Smooth muscle cell (in vitro differentiated cells): ENCODE measurements around the gene ARFRP1. TPM values are rescaled to one million over a fixed set of nuclear protein-coding genes. Genes with fewer than 3 reads are reported as not detected.

Experiments used
- DNase-seq: peaks from one replicate; lab custom pipeline; 2025; ENCODE audit not compliant: unreplicated experiment; lab: John Stamatoyannopoulos, UW
- H2AFZ ChIP-seq: fragments of 200-600 bp; sonication (generic); 2 replicates; pipeline ENCODE4 v1.6.0; 2016; ENCODE audit warnings: antibody characterized with exemption, low read depth, mild to moderate bottlenecking
- H3F3A ChIP-seq: fragments of 200-600 bp; sonication (generic); 2 replicates; pipeline ENCODE4 v1.6.0; 2017; ENCODE audit warnings: antibody characterized with exemption, low read depth
- H3K27ac ChIP-seq: fragments of 200-600 bp; sonication (generic); 2 replicates; pipeline ENCODE4 v1.5.1; 2016; ENCODE audit warnings: low read depth, mild to moderate bottlenecking
- H3K27me3 ChIP-seq: fragments of 200-600 bp; sonication (generic); 2 replicates; pipeline ENCODE4 v1.6.1; 2016; ENCODE audit warnings: low read depth, mild to moderate bottlenecking
- H3K36me3 ChIP-seq: fragments of 200-600 bp; sonication (generic); 2 replicates; pipeline ENCODE4 v1.5.1; 2016; ENCODE audit warnings: low read depth
- H3K4me1 ChIP-seq: fragments of 200-600 bp; sonication (generic); 2 replicates; pipeline ENCODE4 v1.5.1; 2016; ENCODE audit warnings: low read depth
- H3K4me2 ChIP-seq: fragments of 200-600 bp; sonication (generic); 2 replicates; pipeline ENCODE4 v1.6.0; 2016; ENCODE audit warnings: mild to moderate bottlenecking
- H3K4me3 ChIP-seq: fragments of 200-600 bp; sonication (generic); 2 replicates; pipeline ENCODE4 v1.5.1; 2016; ENCODE audit warnings: mild to moderate bottlenecking
- H3K79me2 ChIP-seq: fragments of 200-600 bp; sonication (generic); 2 replicates; pipeline ENCODE4 v1.6.0; 2016; ENCODE audit warnings: low read depth, mild to moderate bottlenecking
- H3K9ac ChIP-seq: fragments of 200-600 bp; sonication (generic); 2 replicates; pipeline ENCODE4 v1.6.0; 2016; ENCODE audit warnings: low read depth
- H3K9me3 ChIP-seq: fragments of 200-600 bp; sonication (generic); replicated peaks from 2 replicates; pipeline ENCODE4 v1.5.1; 2016; ENCODE audit warnings: low read depth
- H4K20me1 ChIP-seq: fragments of 200-600 bp; sonication (generic); 2 replicates; pipeline ENCODE4 v1.6.0; 2016; ENCODE audit warnings: low read depth
- CTCF ChIP-seq: fragments of 200-600 bp; sonication (generic); IDR thresholded peaks from 2 replicates; pipeline ENCODE4 v1.5.1; 2017; ENCODE audit warnings: borderline replicate concordance, mild to moderate bottlenecking, antibody characterized with exemption; ENCODE audit not compliant: insufficient read depth, poor library complexity, severe bottlenecking
- WGBS: methylation state at CpG from one replicate; pipeline ENCODE4 v1.1.7; 2016; ENCODE audit warnings: low lambda C conversion rate; 5-methylcytosine and 5-hydroxymethylcytosine counted together
- polyA plus RNA-seq: library from polyadenylated mRNA; unstranded; fragments of >200 nt; fragmentation: Nextera tagmentation; extraction: Ambion mirVana; gene quantifications from 2 replicates; pipeline ENCODE4 v1.2.1, GENCODE V29; 2016
- total RNA-seq: library from RNA; depleted of rRNA; stranded (reverse); fragments of >200 nt; gene quantifications from 2 replicates; pipeline ENCODE4 v1.2.3, GENCODE V29; 2014

The ARFRP1 gene
- total and polyA plus RNA-seq, 2 experiments from 2014 or later = 11.8 to 42.3 TPM

- no peak for TF ChIP-seq CTCF
- H4K20me1 ChIP-seq = peaks cover 54% of the 10 kb centered on the region
- H3K4me2 ChIP-seq = peak overlapping the region; percentile 96
- H3K79me2 ChIP-seq = no peaks in the 10 kb centered on the region
- no peak overlapping the region for H3K27ac ChIP-seq
- WGBS = 34% methylated on average over 27 of the region's 43 CpGs
- H3K36me3 ChIP-seq = no peaks in the 10 kb centered on the region
- DNase-seq = no peak
- no peaks in the 10 kb centered on the region for H3K9me3 ChIP-seq
- H3F3A ChIP-seq = peaks cover 18% of the 10 kb centered on the region
- no peaks in the 10 kb centered on the region for H3K27me3 ChIP-seq
- no peak overlapping the region for H2AFZ ChIP-seq
- H3K4me1 ChIP-seq = peaks cover 30% of the 10 kb centered on the region
- no peak overlapping the region for H3K9ac ChIP-seq
- H3K4me3 ChIP-seq = peak overlapping the region; percentile 58
Observed at GRCh38 chr20:63737945-63738686, 30.3 kb upstream of the ARFRP1 start.

- Histone ChIP-seq H3K9ac (no peak overlapping the region), H3F3A (peaks cover 17% of the 10 kb centered on the region), H3K79me2 (no peaks in the 10 kb centered on the region), H4K20me1 (peaks cover 59% of the 10 kb centered on the region), H3K27me3 (no peaks in the 10 kb centered on the region), H3K36me3 (no peaks in the 10 kb centered on the region), H3K4me2 (peak overlapping the region; percentile 96), H3K4me1 (peaks cover 30% of the 10 kb centered on the region), H2AFZ (no peak overlapping the region), H3K9me3 (no peaks in the 10 kb centered on the region), H3K27ac (no peak overlapping the region), H3K4me3 (peak overlapping the region; percentile 58)
- TF ChIP-seq CTCF = no peak
- DNase-seq = no peak
- 22% methylated on average over 9 of the region's 26 CpGs for WGBS
Observed at GRCh38 chr20:63737695-63737944, 29.8 kb upstream of the ARFRP1 start.

- Histone ChIP-seq H3K4me2 (peak overlapping the region; percentile 96), H3K27me3 (no peaks in the 10 kb centered on the region), H3K4me1 (peaks cover 30% of the 10 kb centered on the region), H3K79me2 (no peaks in the 10 kb centered on the region), H4K20me1 (peaks cover 62% of the 10 kb centered on the region), H3K27ac (no peak overlapping the region), H3F3A (peaks cover 17% of the 10 kb centered on the region), H3K4me3 (peak overlapping the region; percentile 58), H3K36me3 (no peaks in the 10 kb centered on the region), H2AFZ (no peak overlapping the region), H3K9ac (no peak overlapping the region), H3K9me3 (no peaks in the 10 kb centered on the region)
- no peak for DNase-seq
- no peak for TF ChIP-seq CTCF
- WGBS = 55% methylated on average over 29 of the region's 30 CpGs
Observed at GRCh38 chr20:63736893-63737694, 29.3 kb upstream of the ARFRP1 start.
